GM23338 (cell line): ENCODE data around the gene UBE2G2.

Experiments used
- CREB1 ChIP-seq: fragments of 250-450 bp; sonication (Bioruptor Pico); IDR thresholded peaks from 2 replicates; pipeline ENCODE4 v1.5.0; 2020; ENCODE audit warnings: low read depth, mild to moderate bottlenecking, moderate library complexity
- EZH2 ChIP-seq: fragments of 200-600 bp; sonication (generic); IDR thresholded peaks from one replicate; pipeline ENCODE4 v1.8.0; 2017; ENCODE audit warnings: antibody characterized with exemption, mild to moderate bottlenecking, low read depth; ENCODE audit not compliant: unreplicated experiment
- EZH2phosphoT487 ChIP-seq: fragments of 200-600 bp; sonication (generic); IDR thresholded peaks from one replicate; pipeline ENCODE4 v1.8.1; 2018; ENCODE audit warnings: antibody characterized with exemption; ENCODE audit not compliant: unreplicated experiment
- JUNB ChIP-seq: IDR thresholded peaks from one replicate; pipeline ENCODE4 v1.6.1; 2016; ENCODE audit warnings: antibody characterized with exemption; ENCODE audit not compliant: unreplicated experiment
- NANOG ChIP-seq: IDR thresholded peaks from 2 replicates; pipeline ENCODE4 v1.6.1; 2016; ENCODE audit warnings: antibody characterized with exemption, borderline replicate concordance
- POLR2AphosphoS5 ChIP-seq: IDR thresholded peaks from 2 replicates; pipeline ENCODE4 v1.6.1; 2016; ENCODE audit warnings: antibody characterized with exemption, low read depth
- STAT1 ChIP-seq: IDR thresholded peaks from one replicate; pipeline ENCODE4 v1.6.1; 2016; ENCODE audit warnings: antibody characterized with exemption; ENCODE audit not compliant: unreplicated experiment
- ZNF114 ChIP-seq: fragments of 250-450 bp; sonication (Bioruptor Pico); IDR thresholded peaks from 2 replicates; pipeline ENCODE4 v1.5.0; 2020; ENCODE audit warnings: mild to moderate bottlenecking, moderate library complexity
- ZNF331 ChIP-seq: fragments of 250-450 bp; sonication (Bioruptor Pico); IDR thresholded peaks from 2 replicates; pipeline ENCODE4 v1.5.0; 2020; ENCODE audit warnings: low read depth, mild to moderate bottlenecking, moderate library complexity
- TF ChIP-seq, protein P1 (sequence below), 2 experiments: fragments of 200-600 bp in 1 of 2; sonication (generic) in 1 of 2; conservative IDR thresholded peaks; 2 replicates each; pipeline versions ENCODE4 v1.5.1 to v1.6.1; 2016 to 2017; ENCODE audit warnings: antibody characterized with exemption in 2 of 2, low read depth in 2 of 2, mild to moderate bottlenecking in 2 of 2, moderate library complexity in 1 of 2
- TF ChIP-seq, protein P2 (sequence below): IDR thresholded peaks from one replicate; pipeline ENCODE4 v1.6.1; 2018; ENCODE audit warnings: antibody characterized with exemption; ENCODE audit not compliant: unreplicated experiment
- TF ChIP-seq, protein P3 (sequence below): IDR thresholded peaks from 2 replicates; pipeline ENCODE4 v1.6.1; 2016; ENCODE audit warnings: antibody characterized with exemption

DNA sequence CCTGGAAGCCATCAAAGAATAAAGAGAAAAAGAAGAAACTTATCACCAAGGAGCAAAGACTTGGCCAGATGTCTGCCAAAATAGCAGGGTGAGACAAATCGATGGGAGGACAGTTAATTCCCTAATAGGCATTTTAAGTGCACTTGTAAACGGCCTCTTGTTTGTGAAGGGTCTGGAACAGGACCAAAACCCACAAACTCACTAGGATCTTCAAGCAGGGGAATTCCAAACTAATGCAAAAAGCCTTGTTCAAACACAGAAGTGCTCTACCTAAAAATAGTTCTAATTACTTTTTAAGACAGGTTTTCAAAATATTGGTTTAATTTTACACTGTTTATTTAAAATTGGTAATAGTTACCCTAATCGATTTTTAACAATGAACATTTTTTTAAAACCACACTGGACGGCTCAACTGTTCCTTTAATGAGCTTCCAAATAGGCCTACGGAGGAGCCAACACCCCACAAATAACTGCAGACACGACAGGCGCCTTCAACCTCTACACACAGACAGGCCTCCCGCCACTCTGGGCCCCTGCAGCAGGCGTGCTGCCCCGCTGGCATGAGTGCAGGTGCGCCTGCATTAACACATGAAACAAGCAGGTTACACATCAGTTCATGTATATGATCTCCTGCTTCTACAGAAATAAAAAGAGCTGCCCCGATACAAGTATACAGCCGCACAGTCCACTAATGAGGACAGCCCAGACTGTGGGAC lies 15.8 kb downstream of the UBE2G2 start:
- TF ChIP-seq, protein P1, sequence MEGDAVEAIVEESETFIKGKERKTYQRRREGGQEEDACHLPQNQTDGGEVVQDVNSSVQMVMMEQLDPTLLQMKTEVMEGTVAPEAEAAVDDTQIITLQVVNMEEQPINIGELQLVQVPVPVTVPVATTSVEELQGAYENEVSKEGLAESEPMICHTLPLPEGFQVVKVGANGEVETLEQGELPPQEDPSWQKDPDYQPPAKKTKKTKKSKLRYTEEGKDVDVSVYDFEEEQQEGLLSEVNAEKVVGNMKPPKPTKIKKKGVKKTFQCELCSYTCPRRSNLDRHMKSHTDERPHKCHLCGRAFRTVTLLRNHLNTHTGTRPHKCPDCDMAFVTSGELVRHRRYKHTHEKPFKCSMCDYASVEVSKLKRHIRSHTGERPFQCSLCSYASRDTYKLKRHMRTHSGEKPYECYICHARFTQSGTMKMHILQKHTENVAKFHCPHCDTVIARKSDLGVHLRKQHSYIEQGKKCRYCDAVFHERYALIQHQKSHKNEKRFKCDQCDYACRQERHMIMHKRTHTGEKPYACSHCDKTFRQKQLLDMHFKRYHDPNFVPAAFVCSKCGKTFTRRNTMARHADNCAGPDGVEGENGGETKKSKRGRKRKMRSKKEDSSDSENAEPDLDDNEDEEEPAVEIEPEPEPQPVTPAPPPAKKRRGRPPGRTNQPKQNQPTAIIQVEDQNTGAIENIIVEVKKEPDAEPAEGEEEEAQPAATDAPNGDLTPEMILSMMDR (conservative IDR thresholded peaks at IDR 0.05; ENCODE audit: low read depth in 2 of 2): no peak
- TF ChIP-seq POLR2AphosphoS5 (no peak), EZH2 (no peak), ZNF114 (CRISPR knock-in tag) (no peak), EZH2phosphoT487 (no peak), CREB1 (CRISPR knock-in tag) (no peak), JUNB (no peak), STAT1 (no peak), ZNF331 (no peak), NANOG (no peak)
- TF ChIP-seq, protein P2, sequence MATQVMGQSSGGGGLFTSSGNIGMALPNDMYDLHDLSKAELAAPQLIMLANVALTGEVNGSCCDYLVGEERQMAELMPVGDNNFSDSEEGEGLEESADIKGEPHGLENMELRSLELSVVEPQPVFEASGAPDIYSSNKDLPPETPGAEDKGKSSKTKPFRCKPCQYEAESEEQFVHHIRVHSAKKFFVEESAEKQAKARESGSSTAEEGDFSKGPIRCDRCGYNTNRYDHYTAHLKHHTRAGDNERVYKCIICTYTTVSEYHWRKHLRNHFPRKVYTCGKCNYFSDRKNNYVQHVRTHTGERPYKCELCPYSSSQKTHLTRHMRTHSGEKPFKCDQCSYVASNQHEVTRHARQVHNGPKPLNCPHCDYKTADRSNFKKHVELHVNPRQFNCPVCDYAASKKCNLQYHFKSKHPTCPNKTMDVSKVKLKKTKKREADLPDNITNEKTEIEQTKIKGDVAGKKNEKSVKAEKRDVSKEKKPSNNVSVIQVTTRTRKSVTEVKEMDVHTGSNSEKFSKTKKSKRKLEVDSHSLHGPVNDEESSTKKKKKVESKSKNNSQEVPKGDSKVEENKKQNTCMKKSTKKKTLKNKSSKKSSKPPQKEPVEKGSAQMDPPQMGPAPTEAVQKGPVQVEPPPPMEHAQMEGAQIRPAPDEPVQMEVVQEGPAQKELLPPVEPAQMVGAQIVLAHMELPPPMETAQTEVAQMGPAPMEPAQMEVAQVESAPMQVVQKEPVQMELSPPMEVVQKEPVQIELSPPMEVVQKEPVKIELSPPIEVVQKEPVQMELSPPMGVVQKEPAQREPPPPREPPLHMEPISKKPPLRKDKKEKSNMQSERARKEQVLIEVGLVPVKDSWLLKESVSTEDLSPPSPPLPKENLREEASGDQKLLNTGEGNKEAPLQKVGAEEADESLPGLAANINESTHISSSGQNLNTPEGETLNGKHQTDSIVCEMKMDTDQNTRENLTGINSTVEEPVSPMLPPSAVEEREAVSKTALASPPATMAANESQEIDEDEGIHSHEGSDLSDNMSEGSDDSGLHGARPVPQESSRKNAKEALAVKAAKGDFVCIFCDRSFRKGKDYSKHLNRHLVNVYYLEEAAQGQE: no peak
- TF ChIP-seq, protein P3, sequence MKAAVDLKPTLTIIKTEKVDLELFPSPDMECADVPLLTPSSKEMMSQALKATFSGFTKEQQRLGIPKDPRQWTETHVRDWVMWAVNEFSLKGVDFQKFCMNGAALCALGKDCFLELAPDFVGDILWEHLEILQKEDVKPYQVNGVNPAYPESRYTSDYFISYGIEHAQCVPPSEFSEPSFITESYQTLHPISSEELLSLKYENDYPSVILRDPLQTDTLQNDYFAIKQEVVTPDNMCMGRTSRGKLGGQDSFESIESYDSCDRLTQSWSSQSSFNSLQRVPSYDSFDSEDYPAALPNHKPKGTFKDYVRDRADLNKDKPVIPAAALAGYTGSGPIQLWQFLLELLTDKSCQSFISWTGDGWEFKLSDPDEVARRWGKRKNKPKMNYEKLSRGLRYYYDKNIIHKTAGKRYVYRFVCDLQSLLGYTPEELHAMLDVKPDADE: no peak
